ENCODE results near the gene MAGI2.

Gene MAGI2

DNA sequence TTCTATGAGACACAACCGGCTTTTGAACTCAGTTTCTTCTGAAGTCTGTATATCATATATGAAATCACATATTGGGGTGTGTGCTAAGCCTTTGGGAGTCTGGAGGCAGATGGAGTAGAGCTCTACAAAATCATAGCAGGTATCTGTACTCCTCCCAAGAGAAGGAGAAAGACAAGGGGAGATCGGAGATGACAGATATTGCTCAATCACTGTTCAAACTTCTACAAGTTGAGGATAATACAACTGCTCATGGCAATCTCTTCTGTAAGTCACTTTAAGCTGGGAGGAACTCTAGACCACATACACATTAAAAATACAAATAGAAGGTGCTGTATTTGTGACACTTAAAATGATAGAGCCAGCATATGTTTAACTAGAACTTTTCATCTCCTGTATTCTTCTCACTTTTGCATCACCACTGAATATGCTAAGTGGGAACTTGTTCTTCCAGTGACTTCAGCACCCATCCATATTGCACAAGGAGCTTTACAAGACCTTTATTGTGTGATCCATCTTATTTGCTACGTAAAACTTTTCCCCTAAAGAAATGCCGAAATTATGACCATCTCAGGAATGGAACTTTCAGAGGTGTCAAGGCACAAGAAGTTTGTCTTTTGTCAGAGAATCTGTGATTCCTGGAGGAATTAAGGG is 1273.5 kb downstream of the MAGI2 start:
- Histone ChIP-seq H3K9me2 (replicated peaks; ENCODE audit: control insufficient read depth, low read length) (no peaks in the 10 kb centered on the region), H3K36me3 (ENCODE audit: control insufficient read depth, low read length) (no peaks in the 10 kb centered on the region), H3K27ac (ENCODE audit: low read depth, low read length) (no peak overlapping the region), H3K79me2 (ENCODE audit: control insufficient read depth, low read length) (no peaks in the 10 kb centered on the region), H4K20me1 (ENCODE audit: control insufficient read depth, insufficient read depth, low read depth, low read length) (no peaks in the 10 kb centered on the region), H3K27me3 (ENCODE audit: control insufficient read depth, low read length) (0 out of 2 replicates have a peak, but pooled peaks cover 3% of the 10 kb centered on the region), H3K4me3 (ENCODE audit: low read length) (no peak overlapping the region), H3K9me3 (ENCODE audit: control insufficient read depth, insufficient read depth, low read length) (no peaks in the 10 kb centered on the region), H3F3A (ENCODE audit: control insufficient read depth, insufficient read depth) (no peaks in the 10 kb centered on the region), H3K4me1 (ENCODE audit: control insufficient read depth, low read length) (no peaks in the 10 kb centered on the region), H3K4me2 (ENCODE audit: low read length) (no peak overlapping the region)
- no peak for TF ChIP-seq EZH2phosphoT487 (IDR thresholded peaks at IDR 0.05; ENCODE audit: borderline replicate concordance, low read length)

DNA sequence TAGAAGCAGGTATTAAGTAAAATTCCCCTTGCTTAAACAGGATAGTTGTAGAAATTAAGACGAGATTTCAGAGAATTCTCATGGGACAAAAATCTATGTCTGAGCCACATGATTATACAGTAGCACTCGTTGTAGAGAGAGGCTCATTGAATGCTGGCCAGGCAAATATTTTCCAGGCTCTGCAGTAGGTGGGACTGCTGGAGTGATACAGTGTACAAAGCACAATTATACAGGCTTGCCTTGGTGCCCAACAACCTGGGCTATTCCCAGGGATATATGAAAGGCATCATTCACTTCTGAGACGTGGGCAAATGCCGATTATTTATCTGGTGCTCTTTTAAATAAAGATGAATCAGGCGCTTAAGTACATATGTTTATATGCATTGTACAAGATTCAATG is 1274.3 kb downstream of the MAGI2 start:
- Histone ChIP-seq H4K20me1 (ENCODE audit: control insufficient read depth, insufficient read depth, low read depth, low read length) (no peaks in the 10 kb centered on the region), H3K27me3 (ENCODE audit: control insufficient read depth, low read length) (0 out of 2 replicates have a peak, but pooled peaks cover 3% of the 10 kb centered on the region), H3K79me2 (ENCODE audit: control insufficient read depth, low read length) (no peaks in the 10 kb centered on the region), H3K4me2 (ENCODE audit: low read length) (no peak overlapping the region), H3F3A (ENCODE audit: control insufficient read depth, insufficient read depth) (no peaks in the 10 kb centered on the region), H3K27ac (ENCODE audit: low read depth, low read length) (no peak overlapping the region), H3K4me3 (ENCODE audit: low read length) (no peak overlapping the region), H3K36me3 (ENCODE audit: control insufficient read depth, low read length) (no peaks in the 10 kb centered on the region), H3K4me1 (ENCODE audit: control insufficient read depth, low read length) (no peaks in the 10 kb centered on the region), H3K9me2 (replicated peaks; ENCODE audit: control insufficient read depth, low read length) (no peaks in the 10 kb centered on the region), H3K9me3 (ENCODE audit: control insufficient read depth, insufficient read depth, low read length) (no peaks in the 10 kb centered on the region)
- TF ChIP-seq, protein P1, sequence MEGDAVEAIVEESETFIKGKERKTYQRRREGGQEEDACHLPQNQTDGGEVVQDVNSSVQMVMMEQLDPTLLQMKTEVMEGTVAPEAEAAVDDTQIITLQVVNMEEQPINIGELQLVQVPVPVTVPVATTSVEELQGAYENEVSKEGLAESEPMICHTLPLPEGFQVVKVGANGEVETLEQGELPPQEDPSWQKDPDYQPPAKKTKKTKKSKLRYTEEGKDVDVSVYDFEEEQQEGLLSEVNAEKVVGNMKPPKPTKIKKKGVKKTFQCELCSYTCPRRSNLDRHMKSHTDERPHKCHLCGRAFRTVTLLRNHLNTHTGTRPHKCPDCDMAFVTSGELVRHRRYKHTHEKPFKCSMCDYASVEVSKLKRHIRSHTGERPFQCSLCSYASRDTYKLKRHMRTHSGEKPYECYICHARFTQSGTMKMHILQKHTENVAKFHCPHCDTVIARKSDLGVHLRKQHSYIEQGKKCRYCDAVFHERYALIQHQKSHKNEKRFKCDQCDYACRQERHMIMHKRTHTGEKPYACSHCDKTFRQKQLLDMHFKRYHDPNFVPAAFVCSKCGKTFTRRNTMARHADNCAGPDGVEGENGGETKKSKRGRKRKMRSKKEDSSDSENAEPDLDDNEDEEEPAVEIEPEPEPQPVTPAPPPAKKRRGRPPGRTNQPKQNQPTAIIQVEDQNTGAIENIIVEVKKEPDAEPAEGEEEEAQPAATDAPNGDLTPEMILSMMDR (IDR thresholded peaks at IDR 0.05; ENCODE audit: low read depth, low read length, poor library complexity, severe bottlenecking) = no peak
- TF ChIP-seq EZH2phosphoT487 (IDR thresholded peaks at IDR 0.05; ENCODE audit: borderline replicate concordance, low read length) = no peak

DNA sequence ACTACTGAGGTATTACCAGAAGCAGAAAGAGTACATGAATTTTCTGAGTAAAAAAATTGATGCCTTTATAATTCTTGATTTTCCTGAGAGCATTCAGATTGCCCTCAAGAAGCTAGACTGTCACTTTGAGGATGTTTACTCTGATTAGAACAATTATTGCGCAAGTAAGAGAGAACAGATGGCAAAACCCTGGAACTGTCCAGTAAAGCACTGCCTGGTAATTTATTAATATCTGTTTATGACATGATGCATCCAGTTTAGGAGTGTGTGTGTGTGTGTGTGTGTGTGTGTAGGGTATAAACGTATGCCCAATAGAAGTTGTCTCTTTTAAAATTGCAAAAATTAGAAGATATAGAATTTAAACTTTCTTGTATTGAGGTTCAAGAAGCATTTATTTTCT is 1275.1 kb downstream of the MAGI2 start:
- Histone ChIP-seq H3K4me3 (ENCODE audit: low read length) (no peak overlapping the region), H3K9me2 (replicated peaks; ENCODE audit: control insufficient read depth, low read length) (no peaks in the 10 kb centered on the region), H3K4me2 (ENCODE audit: low read length) (no peak overlapping the region), H3K9me3 (ENCODE audit: control insufficient read depth, insufficient read depth, low read length) (no peaks in the 10 kb centered on the region), H3K4me1 (ENCODE audit: control insufficient read depth, low read length) (no peaks in the 10 kb centered on the region), H4K20me1 (ENCODE audit: control insufficient read depth, insufficient read depth, low read depth, low read length) (no peaks in the 10 kb centered on the region), H3K36me3 (ENCODE audit: control insufficient read depth, low read length) (no peaks in the 10 kb centered on the region), H3K27ac (ENCODE audit: low read depth, low read length) (no peak overlapping the region), H3K79me2 (ENCODE audit: control insufficient read depth, low read length) (no peaks in the 10 kb centered on the region), H3F3A (ENCODE audit: control insufficient read depth, insufficient read depth) (no peaks in the 10 kb centered on the region), H3K27me3 (ENCODE audit: control insufficient read depth, low read length) (0 out of 2 replicates have a peak, but pooled peaks cover 3% of the 10 kb centered on the region)
- TF ChIP-seq, protein P1 (IDR thresholded peaks at IDR 0.05; ENCODE audit: low read depth, low read length, poor library complexity, severe bottlenecking) = no peak
- TF ChIP-seq EZH2phosphoT487 (IDR thresholded peaks at IDR 0.05; ENCODE audit: borderline replicate concordance, low read length) = no peak

DNA sequence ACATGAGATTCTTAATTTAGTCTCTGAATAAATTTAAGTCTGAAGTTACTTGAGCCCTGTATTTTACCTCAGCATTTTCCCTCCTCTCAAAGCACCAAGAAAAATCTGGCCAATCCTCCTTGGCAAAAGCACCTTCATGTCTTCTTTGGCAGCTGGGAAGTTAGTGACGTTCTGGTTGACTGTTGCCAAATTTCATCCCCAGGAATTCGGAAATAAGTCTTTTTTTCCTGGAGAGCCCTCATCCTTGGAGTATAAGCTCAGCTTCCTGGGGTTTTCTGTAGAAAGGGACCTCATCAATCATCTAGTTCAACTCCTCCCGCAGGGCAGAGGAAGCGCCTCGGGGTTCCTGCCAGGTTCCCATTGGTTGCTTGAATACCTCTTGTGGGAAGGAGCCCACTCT is 1277.3 kb downstream of the MAGI2 start:
- no peaks in the 10 kb centered on the region for H3K79me2 ChIP-seq (ENCODE audit: control insufficient read depth, low read length)
- no peaks in the 10 kb centered on the region for H4K20me1 ChIP-seq (ENCODE audit: control insufficient read depth, insufficient read depth, low read depth, low read length)
- TF ChIP-seq, protein P1 (IDR thresholded peaks at IDR 0.05; ENCODE audit: low read depth, low read length, poor library complexity, severe bottlenecking) = no peak
- H3K4me3 ChIP-seq (ENCODE audit: low read length) = no peak overlapping the region
- no peaks in the 10 kb centered on the region for H3K9me2 ChIP-seq (replicated peaks; ENCODE audit: control insufficient read depth, low read length)
- H3K9me3 ChIP-seq (ENCODE audit: control insufficient read depth, insufficient read depth, low read length) = no peaks in the 10 kb centered on the region
- no peak overlapping the region for H3K27ac ChIP-seq (ENCODE audit: low read depth, low read length)
- no peaks in the 10 kb centered on the region for H3F3A ChIP-seq (ENCODE audit: control insufficient read depth, insufficient read depth)
- H3K4me1 ChIP-seq (ENCODE audit: control insufficient read depth, low read length) = no peaks in the 10 kb centered on the region
- no peaks in the 10 kb centered on the region for H3K27me3 ChIP-seq (ENCODE audit: control insufficient read depth, low read length)
- no peaks in the 10 kb centered on the region for H3K36me3 ChIP-seq (ENCODE audit: control insufficient read depth, low read length)
- no peak overlapping the region for H3K4me2 ChIP-seq (ENCODE audit: low read length)
